Esophagus squamous epithelium (tissue), 5 donors: ENCODE results near the gene KRTAP19-8. TPM values are rescaled to one million over a fixed set of nuclear protein-coding genes. Genes with fewer than 3 reads are reported as not detected.

Experiments used
- DNase-seq: peaks from one replicate; lab custom pipeline; 2025; lab: John Stamatoyannopoulos, UW
- H3K27ac ChIP-seq, 4 donors: fragments of 200-600 bp; sonication (generic); one replicate each; pipeline ENCODE4 v1.5.1; 2016 to 2019; ENCODE audit warnings: mild to moderate bottlenecking in 1 of 4
- H3K27me3 ChIP-seq, 4 donors: fragments of 200-600 bp; sonication (generic); 1 replicate in 3 of 4; 2 replicates in 1 of 4; pipeline versions ENCODE4 v1.5.1 to v1.6.0; 2017 to 2021; ENCODE audit warnings: antibody characterized with exemption in 1 of 4
- H3K36me3 ChIP-seq, 3 donors: fragments of 200-600 bp; sonication (generic); one replicate each; pipeline ENCODE4 v1.5.1; 2016 to 2019
- H3K4me1 ChIP-seq, 3 donors: fragments of 200-600 bp; sonication (generic); one replicate each; pipeline ENCODE4 v1.5.1; 2017 to 2019
- H3K4me3 ChIP-seq, 4 donors: fragments of 200-600 bp; sonication (generic); 1 replicate in 3 of 4; 2 replicates in 1 of 4; pipeline ENCODE4 v1.5.1; 2016 to 2019; ENCODE audit warnings: mild to moderate bottlenecking in 2 of 4, moderate library complexity in 1 of 4
- H3K9me3 ChIP-seq, 3 donors: fragments of 200-600 bp; sonication (generic); one replicate each; pipeline ENCODE4 v1.5.1; 2016 to 2019
- CTCF ChIP-seq, 6 experiments: fragments of 450-650 bp in 4 of 6; fragments of 200-600 bp in 2 of 6; sonication (generic) in 2 of 6; IDR thresholded peaks; one replicate each; pipeline ENCODE4 v1.5.1; 2016 to 2019; ENCODE audit warnings: antibody characterized with exemption in 6 of 6, mild to moderate bottlenecking in 4 of 6, moderate library complexity in 4 of 6
- POLR2A ChIP-seq, 4 donors: fragments of 450-650 bp; IDR thresholded peaks; one replicate each; pipeline ENCODE4 v1.6.1; 2017; ENCODE audit warnings: antibody characterized with exemption in 4 of 4, mild to moderate bottlenecking in 4 of 4, moderate library complexity in 3 of 4
- WGBS, 2 donors: methylation state at CpG; one replicate each; pipeline ENCODE4 v1.1.5; 2018; 5-methylcytosine and 5-hydroxymethylcytosine counted together
- intact Hi-C: fragments of 100-400 bp; cut with DNase I; formaldehyde crosslinking; loops from one replicate; pipeline ENCODE4 v1.15.0; 2022
- total RNA-seq, 4 donors: library from RNA; depleted of rRNA; stranded (reverse); fragments of >200 nt; gene quantifications; one replicate each; pipeline ENCODE4 v1.1.0, GENCODE V29; 2016
- donor health status: DM: yes; HTN: yes; CAD: no.

Gene KRTAP19-8
- total RNA-seq, 4 donors from 2014 or later, result not detected

- intact Hi-C loops, result no loop called here
- no peak overlapping the region for H3K27ac ChIP-seq
- WGBS, 2 donors, result 19 to 29% methylated on average over 3 of the region's 3 CpGs
- H3K27me3 ChIP-seq, result no peaks in the 10 kb centered on the region
- no peaks in the 10 kb centered on the region for H3K9me3 ChIP-seq
- TF ChIP-seq POLR2A (IDR thresholded peaks at IDR 0.05), result no peak
- no peak for TF ChIP-seq CTCF (IDR thresholded peaks at IDR 0.05)
- no peak overlapping the region for H3K4me3 ChIP-seq
- no peaks in the 10 kb centered on the region for H3K36me3 ChIP-seq
- no peaks in the 10 kb centered on the region for H3K4me1 ChIP-seq
- no peak for DNase-seq
These were observed 7.6 kb upstream of the KRTAP19-8 start for GRCh38 chr21:31045841-31046240.

GRCh38 chr21:31043471-31043870 is 5.2 kb upstream of the KRTAP19-8 start:
- Histone ChIP-seq H3K27ac (no peak overlapping the region), H3K36me3 (no peaks in the 10 kb centered on the region), H3K4me1 (no peaks in the 10 kb centered on the region), H3K4me3 (no peak overlapping the region), H3K9me3 (no peaks in the 10 kb centered on the region), H3K27me3 (no peaks in the 10 kb centered on the region)
- no peak for DNase-seq
- 57 to 82% methylated on average over 5 of the region's 5 CpGs for WGBS, 2 donors
- no peak for TF ChIP-seq POLR2A (IDR thresholded peaks at IDR 0.05)
- intact Hi-C loops, result no loop called here

- TF ChIP-seq CTCF (IDR thresholded peaks at IDR 0.05) (no peak), POLR2A (IDR thresholded peaks at IDR 0.05) (no peak)
- Histone ChIP-seq H3K27ac (no peak overlapping the region), H3K36me3 (no peaks in the 10 kb centered on the region), H3K9me3 (no peaks in the 10 kb centered on the region), H3K27me3 (no peaks in the 10 kb centered on the region), H3K4me1 (no peaks in the 10 kb centered on the region), H3K4me3 (no peak overlapping the region)
- WGBS, 2 donors, result 29 to 39% methylated on average over 1 of the region's 1 CpG
- intact Hi-C loops, result no loop called here
- DNase-seq, result no peak
These were observed 3.8 kb upstream of the KRTAP19-8 start for GRCh38 chr21:31042080-31042464.

GRCh38 chr21:31041295-31042079 is 3.2 kb upstream of the KRTAP19-8 start:
- no peak for DNase-seq
- 64 to 76% methylated on average over 5 to 11 of the region's 11 CpGs for WGBS, 2 donors
- intact Hi-C loops, result no loop called here
- Histone ChIP-seq H3K27me3 (no peaks in the 10 kb centered on the region), H3K4me3 (no peak overlapping the region), H3K9me3 (no peaks in the 10 kb centered on the region), H3K27ac (no peak overlapping the region), H3K4me1 (no peaks in the 10 kb centered on the region), H3K36me3 (no peaks in the 10 kb centered on the region)
- TF ChIP-seq POLR2A (IDR thresholded peaks at IDR 0.05) (no peak), CTCF (IDR thresholded peaks at IDR 0.05) (no peak)

GRCh38 chr21:31034378-31034777 is 3.9 kb downstream of the KRTAP19-8 start:
- no peaks in the 10 kb centered on the region for H3K4me1 ChIP-seq
- H3K27me3 ChIP-seq, result no peaks in the 10 kb centered on the region
- intact Hi-C loops, result no loop called here
- no peak overlapping the region for H3K27ac ChIP-seq
- no peak for TF ChIP-seq POLR2A (IDR thresholded peaks at IDR 0.05)
- no peak for TF ChIP-seq CTCF (IDR thresholded peaks at IDR 0.05)
- no peaks in the 10 kb centered on the region for H3K36me3 ChIP-seq
- H3K4me3 ChIP-seq, result no peak overlapping the region
- DNase-seq, result no peak
- H3K9me3 ChIP-seq, result no peaks in the 10 kb centered on the region
